T-cell (primary cell): Measurements from ENCODE around the gene USH1C. TPM values are rescaled to one million over a fixed set of nuclear protein-coding genes. Genes with fewer than 3 reads are reported as not detected.

Experiments used
- ATAC-seq, 4 experiments: fragments of 200-7000 bp in 3 of 4; fragments of 150-1000 bp in 1 of 4; cut with Tn5 transposase; replicated peaks in 1 of 4; 1 replicate in 3 of 4; 2 replicates in 1 of 4; pipeline ENCODE4 v1.10.0; 2021; ENCODE audit warnings: moderate library complexity in 3 of 4, mild to moderate bottlenecking in 2 of 4, moderate number of reproducible peaks in 1 of 4
- CTCF ChIA-PET, 2 donors: fragments of 300-600 bp; sonication (Branson Sonifier 250); formaldehyde crosslinking; loops; one replicate each; lab custom pipeline; 2022; ENCODE audit warnings: antibody characterized with exemption in 2 of 2; lab: Charles Lee
- POLR2A ChIA-PET, 2 donors: fragments of 300-600 bp; sonication (Branson Sonifier 250); formaldehyde crosslinking; loops; one replicate each; lab custom pipeline; 2022; ENCODE audit warnings: antibody characterized with exemption in 2 of 2; lab: Charles Lee
- DNase-seq, 35 experiments: peaks; one replicate each; pipeline versions ENCODE4 v3.0.0 to v3.0.0-alpha.2; 2013 to 2023
- H3K27ac ChIP-seq: one replicate; pipeline ENCODE4 v1.5.1; 2013; ENCODE audit warnings: low read length
- H3K27me3 ChIP-seq, 2 experiments: replicated peaks in 1 of 2; 1 replicate in 1 of 2; 2 replicates in 1 of 2; pipeline versions ENCODE4 v1.6.1 to v1.7.0; 2013; ENCODE audit warnings: low read length in 1 of 2, mixed read lengths in 1 of 2; ENCODE audit not compliant: control insufficient read depth in 2 of 2, insufficient read depth in 2 of 2; ENCODE audit errors: extremely low read depth in 1 of 2
- H3K36me3 ChIP-seq, 2 donors: 1 replicate in 1 of 2; 2 replicates in 1 of 2; pipeline versions ENCODE4 v1.6.1 to v1.7.0; 2013; ENCODE audit warnings: low read length in 1 of 2; ENCODE audit not compliant: control insufficient read depth in 2 of 2, insufficient read depth in 1 of 2; ENCODE audit errors: extremely low read depth in 1 of 2
- H3K4me1 ChIP-seq, 2 experiments: 1 replicate in 1 of 2; 2 replicates in 1 of 2; pipeline versions ENCODE4 v1.6.1 to v1.7.0; 2013; ENCODE audit warnings: low read length in 2 of 2, mixed read lengths in 1 of 2; ENCODE audit not compliant: insufficient read depth in 2 of 2, control insufficient read depth in 1 of 2; ENCODE audit errors: extremely low read depth in 1 of 2
- H3K4me3 ChIP-seq, 2 donors: 1 replicate in 1 of 2; 2 replicates in 1 of 2; pipeline versions ENCODE4 v1.5.1 to v1.7.0; 2013; ENCODE audit warnings: mild to moderate bottlenecking in 2 of 2, low read length in 1 of 2, moderate library complexity in 1 of 2; ENCODE audit not compliant: control insufficient read depth in 1 of 2; ENCODE audit errors: extremely low read depth in 1 of 2
- H3K9me3 ChIP-seq: 2 replicates; pipeline ENCODE4 v1.7.0; 2013
- H3K27ac Mint-ChIP-seq, 2 donors: one replicate each; pipeline ENCODE4 v1.8.0; 2020 to 2021; ENCODE audit warnings: mild to moderate bottlenecking in 2 of 2, mixed read lengths in 2 of 2
- H3K27me3 Mint-ChIP-seq, 2 donors: one replicate each; pipeline ENCODE4 v1.8.0; 2021 to 2022; ENCODE audit warnings: mixed read lengths in 2 of 2
- H3K36me3 Mint-ChIP-seq: one replicate; pipeline ENCODE4 v1.8.0; 2021; ENCODE audit warnings: mixed read lengths
- H3K4me1 Mint-ChIP-seq, 3 donors: one replicate each; pipeline ENCODE4 v1.8.0; 2020 to 2022; ENCODE audit warnings: mixed read lengths in 3 of 3, mild to moderate bottlenecking in 1 of 3
- H3K4me3 Mint-ChIP-seq, 3 donors: one replicate each; pipeline ENCODE4 v1.8.0; 2020 to 2022; ENCODE audit warnings: mild to moderate bottlenecking in 3 of 3, mixed read lengths in 3 of 3, moderate library complexity in 3 of 3
- H3K9me3 Mint-ChIP-seq, 3 donors: one replicate each; pipeline ENCODE4 v1.8.0; 2020 to 2022; ENCODE audit warnings: mixed read lengths in 3 of 3
- WGBS: methylation state at CpG from one replicate; pipeline ENCODE4 v1.1.5; 2013; ENCODE audit warnings: missing lambda C conversion rate; ENCODE audit not compliant: insufficient coverage; 5-methylcytosine and 5-hydroxymethylcytosine counted together
- total RNA-seq, 35 experiments: library from RNA in 6 of 35; stranded (reverse) in 6 of 35; fragments of 120-200 nt in 1 of 35; gene quantifications; one replicate each; pipeline versions ENCODE4 v1.2.1 to v1.2.4 and lab custom pipeline; 2013 to 2026

USH1C gene
- total RNA-seq, 5 donors from 2014 or later (not counting 1 experiment from before 2014, with no cell fraction given), result not detected

- H3K9me3 ChIP-seq, result no peaks in the 10 kb centered on the region
- ATAC-seq, result no peak
- no peak for DNase-seq
- ChIA-PET CTCF (interaction anchor here in 1 of 2 donors (1.8 kb wide), 1 partner anchor 10 kb away, joined by 6 read pairs; no protein-coding TSS in a partner anchor), POLR2A (interaction anchor here in 1 of 2 donors (0.6 kb wide), 1 partner anchor 34 kb away, joined by 4 read pairs; no protein-coding TSS in a partner anchor)
- peaks cover 7 to 15% of the 10 kb centered on the region in 2 donors for H3K27me3 Mint-ChIP-seq
- no peak overlapping the region for H3K4me3 Mint-ChIP-seq
- H3K27me3 ChIP-seq, result peaks cover 0 to 17% of the 10 kb centered on the region in 2 experiments
- H3K4me1 Mint-ChIP-seq, result no peaks in the 10 kb centered on the region
- no peak overlapping the region for H3K4me3 ChIP-seq
- H3K9me3 Mint-ChIP-seq, result no peaks in the 10 kb centered on the region
- no CpG with 5 or more reads among the region's 1 CpG for WGBS
- no peak overlapping the region for H3K27ac Mint-ChIP-seq
- H3K4me1 ChIP-seq, result no peaks in the 10 kb centered on the region
- no peak overlapping the region for H3K27ac ChIP-seq
- H3K36me3 ChIP-seq, result no peaks in the 10 kb centered on the region
- no peaks in the 10 kb centered on the region for H3K36me3 Mint-ChIP-seq
These were observed 30.4 kb downstream of the USH1C start for GRCh38 chr11:17513853-17514252.

GRCh38 chr11:17512101-17512500, 32.1 kb downstream of the USH1C start:
- no CpG with 5 or more reads among the region's 2 CpGs for WGBS
- Histone ChIP-seq H3K27me3 (peaks cover 0 to 13% of the 10 kb centered on the region in 2 experiments), H3K9me3 (no peaks in the 10 kb centered on the region), H3K27ac (no peak overlapping the region), H3K4me1 (no peaks in the 10 kb centered on the region), H3K36me3 (no peaks in the 10 kb centered on the region), H3K4me3 (no peak overlapping the region)
- POLR2A ChIA-PET, result no interaction called here
- H3K36me3 Mint-ChIP-seq, result no peaks in the 10 kb centered on the region
- ATAC-seq (no peak), DNase-seq (no peak)
- no peak overlapping the region for H3K4me3 Mint-ChIP-seq
- H3K27ac Mint-ChIP-seq, result no peak overlapping the region
- no peaks in the 10 kb centered on the region for H3K9me3 Mint-ChIP-seq
- peaks cover 10 to 13% of the 10 kb centered on the region in 2 donors for H3K27me3 Mint-ChIP-seq
- CTCF ChIA-PET, result no interaction called here
- H3K4me1 Mint-ChIP-seq, result no peaks in the 10 kb centered on the region

- H3K9me3 Mint-ChIP-seq, result no peaks in the 10 kb centered on the region
- Histone ChIP-seq H3K4me1 (no peaks in the 10 kb centered on the region), H3K27ac (no peak overlapping the region), H3K9me3 (no peaks in the 10 kb centered on the region), H3K4me3 (no peak overlapping the region), H3K27me3 (peaks cover 0 to 10% of the 10 kb centered on the region in 2 experiments), H3K36me3 (no peaks in the 10 kb centered on the region)
- H3K36me3 Mint-ChIP-seq, result no peaks in the 10 kb centered on the region
- no peak overlapping the region for H3K27ac Mint-ChIP-seq
- DNase-seq (no peak), ATAC-seq (no peak)
- CTCF ChIA-PET, result no interaction called here
- H3K4me1 Mint-ChIP-seq, result no peaks in the 10 kb centered on the region
- H3K27me3 Mint-ChIP-seq, result peaks cover 10 to 12% of the 10 kb centered on the region in 2 donors
- no peak overlapping the region for H3K4me3 Mint-ChIP-seq
- POLR2A ChIA-PET, result no interaction called here
- 25% methylated on average over 3 of the region's 3 CpGs for WGBS
These were observed 32.6 kb downstream of the USH1C start for GRCh38 chr11:17511571-17511970.

- ATAC-seq, result no peak
- Histone ChIP-seq H3K4me1 (no peaks in the 10 kb centered on the region), H3K27me3 (peaks cover 0 to 7% of the 10 kb centered on the region in 2 experiments), H3K9me3 (no peaks in the 10 kb centered on the region), H3K36me3 (no peaks in the 10 kb centered on the region), H3K4me3 (no peak overlapping the region), H3K27ac (no peak overlapping the region)
- H3K4me1 Mint-ChIP-seq, result no peaks in the 10 kb centered on the region
- H3K27me3 Mint-ChIP-seq, result peaks cover 6 to 12% of the 10 kb centered on the region in 2 donors
- CTCF ChIA-PET, result no interaction called here
- H3K9me3 Mint-ChIP-seq, result no peaks in the 10 kb centered on the region
- no peak overlapping the region for H3K4me3 Mint-ChIP-seq
- POLR2A ChIA-PET, result interaction anchor here in 1 of 2 donors (0.7 kb wide), 1 partner anchor 55 kb away, joined by 3 read pairs; no protein-coding TSS in a partner anchor
- DNase-seq, result no peak
- no peak overlapping the region for H3K27ac Mint-ChIP-seq
- H3K36me3 Mint-ChIP-seq, result no peaks in the 10 kb centered on the region
- 86% methylated on average over 1 of the region's 4 CpGs for WGBS
These were observed 33.6 kb downstream of the USH1C start for GRCh38 chr11:17510507-17511206.

- DNase-seq (no peak), ATAC-seq (no peak)
- Histone ChIP-seq H3K27me3 (peaks cover 0 to 7% of the 10 kb centered on the region in 2 experiments), H3K4me3 (no peak overlapping the region), H3K36me3 (no peaks in the 10 kb centered on the region), H3K27ac (no peak overlapping the region), H3K9me3 (no peaks in the 10 kb centered on the region), H3K4me1 (no peaks in the 10 kb centered on the region)
- no peaks in the 10 kb centered on the region for H3K9me3 Mint-ChIP-seq
- H3K4me1 Mint-ChIP-seq, result no peaks in the 10 kb centered on the region
- WGBS, result no CpG with 5 or more reads among the region's 3 CpGs
- H3K36me3 Mint-ChIP-seq, result no peaks in the 10 kb centered on the region
- ChIA-PET POLR2A (interaction anchor here in 1 of 2 donors (0.7 kb wide), 1 partner anchor 9 kb away, joined by 3 read pairs; no protein-coding TSS in a partner anchor), CTCF (interaction anchor here (1.1 to 1.4 kb wide), 2 partner anchors 127 to 279 kb away, joined by 3 read pairs; no protein-coding TSS in a partner anchor)
- H3K4me3 Mint-ChIP-seq, result no peak overlapping the region
- H3K27me3 Mint-ChIP-seq, result peaks cover 6 to 13% of the 10 kb centered on the region in 2 donors
- H3K27ac Mint-ChIP-seq, result no peak overlapping the region
These were observed 35.4 kb downstream of the USH1C start for GRCh38 chr11:17508791-17509190.

GRCh38 chr11:17508306-17508705, 35.9 kb downstream of the USH1C start:
- Histone ChIP-seq H3K27ac (no peak overlapping the region), H3K4me3 (no peak overlapping the region), H3K4me1 (no peaks in the 10 kb centered on the region), H3K27me3 (peaks cover 0 to 7% of the 10 kb centered on the region in 2 experiments), H3K36me3 (no peaks in the 10 kb centered on the region), H3K9me3 (no peaks in the 10 kb centered on the region)
- ChIA-PET POLR2A (interaction anchor here (0.6 to 0.7 kb wide), 2 partner anchors 8 to 12 kb away, joined by 3 read pairs; no protein-coding TSS in a partner anchor), CTCF (interaction anchor here (0.8 to 1.4 kb wide), 3 partner anchors 125 to 278 kb away, joined by 3 read pairs; no protein-coding TSS in a partner anchor)
- H3K27me3 Mint-ChIP-seq, result peaks cover 6 to 13% of the 10 kb centered on the region in 2 donors
- no peak overlapping the region for H3K4me3 Mint-ChIP-seq
- DNase-seq, result no peak
- no peak for ATAC-seq
- 67% methylated on average over 1 of the region's 3 CpGs for WGBS
- no peaks in the 10 kb centered on the region for H3K4me1 Mint-ChIP-seq
- no peaks in the 10 kb centered on the region for H3K9me3 Mint-ChIP-seq
- no peaks in the 10 kb centered on the region for H3K36me3 Mint-ChIP-seq
- no peak overlapping the region for H3K27ac Mint-ChIP-seq
